A673 (cell line): Measurements from ENCODE around the gene TAS1R2. TPM values are rescaled to one million over a fixed set of nuclear protein-coding genes. Genes with fewer than 3 reads are reported as not detected.

Experiments used
- BruUV-seq: library from RNA; stranded (reverse); fragments of 400-500 nt; replicated peaks from 2 replicates; lab custom pipeline; 2021; lab: Mats Ljungman, UMichigan
- CTCF ChIA-PET: fragments of 300-600 bp; sonication (Branson Sonifier 250); formaldehyde crosslinking; loops from one replicate; lab custom pipeline; 2022; ENCODE audit warnings: antibody characterized with exemption; lab: Charles Lee
- POLR2A ChIA-PET: fragments of 300-600 bp; sonication (Branson Sonifier 250); formaldehyde crosslinking; loops from one replicate; lab custom pipeline; 2022; ENCODE audit warnings: antibody characterized with exemption; ENCODE audit not compliant: low non-redundant PET; lab: Charles Lee
- DNase-seq: peaks from one replicate; pipeline ENCODE4 v3.0.0-alpha.2; 2015; ENCODE audit warnings: low spot score
- H3K27ac ChIP-seq: fragments of 200-600 bp; sonication (generic); 2 replicates; pipeline ENCODE4 v1.5.1; 2016; ENCODE audit warnings: mixed run types, low read depth, mild to moderate bottlenecking, mixed read lengths, antibody characterized with exemption, low read length; ENCODE audit not compliant: poor library complexity, severe bottlenecking
- H3K27me3 ChIP-seq: fragments of 200-600 bp; sonication (generic); replicated peaks from 2 replicates; pipeline ENCODE4 v1.6.1; 2017; ENCODE audit warnings: mixed run types, low read depth, mild to moderate bottlenecking, mixed read lengths, antibody characterized with exemption, low read length; ENCODE audit not compliant: insufficient read depth, poor library complexity
- H3K36me3 ChIP-seq: fragments of 200-600 bp; sonication (generic); 2 replicates; pipeline ENCODE4 v1.6.1; 2016; ENCODE audit warnings: mixed run types, mild to moderate bottlenecking, mixed read lengths, antibody characterized with exemption, low read length; ENCODE audit not compliant: insufficient read depth, poor library complexity, severe bottlenecking
- H3K4me1 ChIP-seq: fragments of 200-600 bp; sonication (generic); 2 replicates; pipeline ENCODE4 v1.6.1; 2017; ENCODE audit warnings: mixed run types, mild to moderate bottlenecking, mixed read lengths, antibody characterized with exemption, low read length; ENCODE audit not compliant: insufficient read depth, poor library complexity, severe bottlenecking
- H3K4me3 ChIP-seq: fragments of 200-600 bp; sonication (generic); 2 replicates; pipeline ENCODE4 v1.5.1; 2016; ENCODE audit warnings: low read depth, mixed run types, mild to moderate bottlenecking, mixed read lengths, low read length; ENCODE audit not compliant: poor library complexity, severe bottlenecking
- H3K9me3 ChIP-seq: fragments of 200-600 bp; sonication (generic); 2 replicates; pipeline ENCODE4 v1.6.1; 2016; ENCODE audit warnings: mixed run types, low read depth, mild to moderate bottlenecking, mixed read lengths, antibody characterized with exemption, low read length; ENCODE audit not compliant: poor library complexity, severe bottlenecking
- CTCF ChIP-seq: fragments of 300-800, 200-600 bp; sonication (generic); conservative IDR thresholded peaks from 2 replicates; pipeline ENCODE4 v1.5.1; 2017; ENCODE audit warnings: low read depth, mild to moderate bottlenecking, antibody characterized with exemption, low read length, moderate library complexity, mixed read lengths
- EZH2 ChIP-seq: fragments of 200-600 bp; sonication (generic); IDR thresholded peaks from 2 replicates; pipeline ENCODE4 v1.6.1; 2017; ENCODE audit warnings: borderline replicate concordance, low read depth, mild to moderate bottlenecking, mixed read lengths, antibody characterized with exemption, low read length; ENCODE audit not compliant: poor library complexity, severe bottlenecking
- intact Hi-C: fragments of 100-400 bp; cut with micrococcal nuclease; formaldehyde crosslinking; loops from one replicate; pipeline ENCODE4 v1.10.0; 2022; ENCODE audit not compliant: unreplicated experiment
- total RNA-seq: library from RNA; stranded (reverse); gene quantifications from 2 replicates; pipeline ENCODE4 v1.2.3, GENCODE V29; 2021

TAS1R2 gene
- total RNA-seq, 1 experiment from 2014 or later = not detected

- DNase-seq = no peak
These were observed 45.0 kb downstream of the TAS1R2 start for GRCh38 chr1:18814425-18814824.

DNA sequence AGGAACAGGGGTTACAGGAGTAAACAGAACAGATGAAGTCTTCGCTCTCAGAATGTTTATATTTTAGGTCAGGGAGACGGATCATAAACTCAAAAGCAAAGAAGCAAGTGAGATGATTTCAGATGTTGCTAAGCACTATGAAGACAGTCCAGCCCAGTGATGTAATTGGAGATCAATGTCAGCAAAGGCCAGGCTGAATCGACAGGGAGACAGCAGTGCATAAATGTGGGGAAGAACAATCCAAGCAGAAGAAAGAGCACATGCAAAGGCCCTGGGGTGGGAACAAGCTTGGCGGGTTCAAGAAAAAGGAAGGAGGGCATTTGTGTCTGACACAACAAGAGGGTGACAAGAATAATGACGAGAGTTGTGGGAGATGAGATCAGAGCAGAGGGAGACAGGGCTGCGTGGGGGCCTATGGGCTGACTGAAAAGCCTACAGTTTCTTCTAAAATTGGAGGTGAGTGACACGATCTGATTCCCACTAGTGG, 47.0 kb downstream of the TAS1R2 start:
- no peak for DNase-seq
- Histone ChIP-seq H3K9me3 (no peaks in the 10 kb centered on the region), H3K4me1 (peaks cover 5% of the 10 kb centered on the region), H3K36me3 (no peaks in the 10 kb centered on the region), H3K27me3 (no peaks in the 10 kb centered on the region), H3K4me3 (no peak overlapping the region), H3K27ac (no peak overlapping the region)
- CTCF ChIA-PET = no interaction called here
- intact Hi-C loops = no loop called here
- TF ChIP-seq EZH2 (no peak), CTCF (no peak)
- POLR2A ChIA-PET = no interaction called here
- no TSS peak for BruUV-seq

More at GRCh38 chr1:18814425-18814824, 45.0 kb downstream of the TAS1R2 start:
- Histone ChIP-seq H3K4me3 (no peak overlapping the region), H3K4me1 (peaks cover 5% of the 10 kb centered on the region), H3K27me3 (no peaks in the 10 kb centered on the region), H3K36me3 (no peaks in the 10 kb centered on the region), H3K9me3 (no peaks in the 10 kb centered on the region), H3K27ac (no peak overlapping the region)
- intact Hi-C loops = no loop called here
- ChIA-PET CTCF (no interaction called here), POLR2A (no interaction called here)
- TF ChIP-seq EZH2 (no peak), CTCF (no peak)
- no TSS peak for BruUV-seq

DNA sequence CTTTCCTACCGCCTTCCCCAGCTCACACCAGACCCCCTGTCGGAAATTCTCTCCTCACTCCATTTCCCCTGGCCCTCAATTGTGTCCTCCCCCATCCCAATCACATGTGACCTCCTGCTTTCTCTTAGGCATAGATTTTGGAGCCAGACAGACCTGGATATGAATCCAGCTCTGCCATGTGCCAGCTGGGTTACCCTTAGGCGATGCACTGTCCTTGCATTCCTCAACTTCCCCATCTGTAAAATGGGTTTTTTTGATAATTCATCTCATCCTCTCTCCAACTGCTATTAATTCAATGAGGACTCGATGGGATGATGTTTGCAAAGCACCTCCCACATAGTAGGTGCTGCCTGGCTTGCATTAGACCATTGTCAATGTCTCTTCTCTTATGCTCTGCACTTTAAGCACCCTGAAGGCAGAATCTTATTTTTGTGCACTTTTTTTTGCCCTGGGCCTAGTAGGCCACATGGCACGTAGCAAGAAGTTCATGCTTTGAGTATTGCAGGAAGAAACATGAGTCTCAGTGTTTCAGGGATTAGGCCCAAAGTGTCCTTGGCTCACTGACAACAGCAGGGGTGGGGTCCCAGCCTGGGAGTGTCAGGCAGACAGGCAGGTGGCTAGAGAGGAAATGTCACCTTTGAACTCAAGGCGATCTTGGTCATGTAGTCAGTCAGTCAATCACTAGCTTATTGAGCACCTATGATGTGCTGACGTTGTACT, 47.6 kb downstream of the TAS1R2 start:
- no peak for TF ChIP-seq CTCF
- TF ChIP-seq EZH2 = no peak
- no TSS peak for BruUV-seq
- intact Hi-C loops = no loop called here
- Histone ChIP-seq H3K9me3 (no peaks in the 10 kb centered on the region), H3K36me3 (no peaks in the 10 kb centered on the region), H3K4me3 (no peak overlapping the region), H3K4me1 (peaks cover 5% of the 10 kb centered on the region), H3K27ac (no peak overlapping the region), H3K27me3 (no peaks in the 10 kb centered on the region)
- ChIA-PET CTCF (no interaction called here), POLR2A (no interaction called here)
- no peak for DNase-seq
